ENCODE results near the gene ERI3. TPM values are rescaled to one million over a fixed set of nuclear protein-coding genes. Genes with fewer than 3 reads are reported as not detected.

Gene ERI3
- total RNA-seq, 4 donors from 2014 or later, result 23.8 to 30.5 (median 28.7) TPM

DNA sequence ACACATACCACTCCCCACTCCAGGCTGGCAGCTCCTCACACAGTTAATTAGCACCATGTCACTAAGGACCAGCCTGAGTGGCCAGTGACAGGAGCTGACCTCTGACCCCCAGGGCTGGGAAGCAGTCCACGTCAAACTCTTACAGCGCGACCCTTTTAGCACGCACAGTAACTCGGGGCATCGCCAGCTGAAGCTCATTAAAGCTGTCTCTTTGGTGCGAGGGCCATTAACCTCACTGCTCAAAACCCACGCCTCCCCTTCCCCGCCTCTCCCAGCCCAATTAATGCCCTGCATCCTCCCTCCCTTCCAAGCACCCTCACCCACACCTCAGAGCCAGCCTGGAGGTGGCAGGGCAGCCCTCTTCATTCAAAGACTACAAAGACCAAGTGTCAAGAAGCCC is 110.1 kb downstream of the ERI3 start:
- TF ChIP-seq, protein P1, sequence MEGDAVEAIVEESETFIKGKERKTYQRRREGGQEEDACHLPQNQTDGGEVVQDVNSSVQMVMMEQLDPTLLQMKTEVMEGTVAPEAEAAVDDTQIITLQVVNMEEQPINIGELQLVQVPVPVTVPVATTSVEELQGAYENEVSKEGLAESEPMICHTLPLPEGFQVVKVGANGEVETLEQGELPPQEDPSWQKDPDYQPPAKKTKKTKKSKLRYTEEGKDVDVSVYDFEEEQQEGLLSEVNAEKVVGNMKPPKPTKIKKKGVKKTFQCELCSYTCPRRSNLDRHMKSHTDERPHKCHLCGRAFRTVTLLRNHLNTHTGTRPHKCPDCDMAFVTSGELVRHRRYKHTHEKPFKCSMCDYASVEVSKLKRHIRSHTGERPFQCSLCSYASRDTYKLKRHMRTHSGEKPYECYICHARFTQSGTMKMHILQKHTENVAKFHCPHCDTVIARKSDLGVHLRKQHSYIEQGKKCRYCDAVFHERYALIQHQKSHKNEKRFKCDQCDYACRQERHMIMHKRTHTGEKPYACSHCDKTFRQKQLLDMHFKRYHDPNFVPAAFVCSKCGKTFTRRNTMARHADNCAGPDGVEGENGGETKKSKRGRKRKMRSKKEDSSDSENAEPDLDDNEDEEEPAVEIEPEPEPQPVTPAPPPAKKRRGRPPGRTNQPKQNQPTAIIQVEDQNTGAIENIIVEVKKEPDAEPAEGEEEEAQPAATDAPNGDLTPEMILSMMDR (IDR thresholded peaks at IDR 0.05; ENCODE audit: low read depth), result no peak

- TF ChIP-seq, protein P1 (IDR thresholded peaks at IDR 0.05; ENCODE audit: low read depth), result no peak
Observed at GRCh38 chr1:44243782-44244495, 111.1 kb downstream of the ERI3 start.

DNA sequence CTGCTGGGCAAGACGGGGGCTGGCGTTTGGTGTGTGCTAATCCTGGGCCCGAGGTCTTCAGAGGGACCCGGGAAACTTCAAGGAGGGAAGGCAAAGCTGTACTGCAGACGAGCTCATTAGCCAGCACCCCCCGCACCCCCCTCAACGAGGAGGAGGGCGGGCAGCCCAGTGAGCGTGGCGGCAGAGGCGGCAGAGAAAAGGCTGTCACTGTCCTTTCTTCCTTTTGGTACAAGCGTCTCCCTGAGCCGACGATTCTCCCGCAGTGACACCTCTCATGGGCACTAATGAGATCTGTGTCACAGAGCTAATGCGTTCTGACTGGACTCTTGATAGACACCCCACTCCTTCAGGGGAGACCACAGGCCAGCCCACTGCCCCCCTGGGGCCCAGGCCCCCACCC is 112.3 kb downstream of the ERI3 start:
- TF ChIP-seq, protein P1 (IDR thresholded peaks at IDR 0.05; ENCODE audit: low read depth), result no peak

DNA sequence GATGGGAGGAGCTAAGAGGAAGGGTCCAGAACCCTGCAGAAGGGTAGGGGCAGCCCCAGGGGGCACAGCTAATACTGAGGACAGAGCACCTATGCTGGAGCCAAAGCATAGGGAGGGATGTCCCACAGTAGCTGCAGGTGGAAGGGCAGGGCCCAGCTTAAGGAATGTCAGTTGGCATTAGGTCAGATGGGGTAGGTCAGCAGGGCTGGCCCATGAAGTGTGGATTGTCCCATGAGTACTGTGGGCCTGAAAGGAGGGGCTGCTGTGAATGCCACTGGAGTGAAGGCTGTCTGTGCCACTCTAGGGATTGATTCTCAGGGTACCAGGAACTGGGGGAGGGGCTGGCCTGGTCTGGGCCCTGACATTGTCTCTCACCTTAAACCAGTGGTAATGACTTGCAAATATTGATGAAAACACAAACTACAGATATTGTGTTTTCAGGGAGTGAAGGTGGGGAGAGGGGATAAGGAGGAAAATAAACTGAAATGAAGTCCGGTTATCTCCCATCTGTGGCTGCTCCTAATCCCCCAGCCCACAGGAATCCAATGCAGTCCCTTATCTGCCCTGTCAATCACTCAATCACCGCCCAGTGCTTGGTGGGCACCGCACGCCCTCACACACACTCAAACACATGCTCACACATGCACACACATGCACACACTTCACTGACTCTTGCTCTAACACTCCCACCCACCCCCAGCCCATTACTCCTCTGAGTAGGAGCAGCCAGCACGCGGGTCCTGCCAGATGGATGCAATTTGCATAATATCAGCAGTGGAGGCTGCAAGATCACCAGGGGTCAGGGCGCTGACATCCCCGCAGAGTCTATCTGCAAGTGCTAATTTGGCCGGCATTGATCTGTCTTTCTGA is 114.0 kb downstream of the ERI3 start:
- TF ChIP-seq, protein P1 (IDR thresholded peaks at IDR 0.05; ENCODE audit: low read depth), result no peak

DNA sequence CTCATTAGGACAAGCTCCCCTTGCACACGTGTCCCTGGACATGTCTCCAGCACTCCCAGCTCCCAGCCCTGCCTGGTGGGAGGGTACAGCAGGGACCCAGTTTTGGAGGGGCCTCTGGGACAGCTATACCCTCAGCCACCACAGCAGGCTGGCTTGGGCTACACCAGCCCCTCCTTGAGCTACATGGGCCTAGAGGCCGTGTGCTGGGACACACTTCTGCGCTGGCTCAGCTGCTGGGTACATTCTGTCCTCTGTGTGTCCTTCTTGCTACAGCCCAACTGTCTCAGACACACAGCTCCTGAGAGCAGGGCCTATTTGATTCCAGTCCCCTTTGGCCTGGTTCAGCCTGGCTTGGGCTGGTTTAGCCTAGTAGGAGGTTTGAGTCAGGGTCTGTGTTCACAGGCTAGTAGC is 115.1 kb downstream of the ERI3 start:
- TF ChIP-seq, protein P1 (IDR thresholded peaks at IDR 0.05; ENCODE audit: low read depth), result no peak

GRCh38 chr1:44239331-44239960 is 115.6 kb downstream of the ERI3 start:
- TF ChIP-seq, protein P1 (IDR thresholded peaks at IDR 0.05; ENCODE audit: low read depth), result no peak

GRCh38 chr1:44238660-44239059 is 116.4 kb downstream of the ERI3 start:
- TF ChIP-seq, protein P1 (IDR thresholded peaks at IDR 0.05; ENCODE audit: low read depth), result no peak
